Ectodermal cell (in vitro differentiated cells): ENCODE data around the gene IPO4.
"Not testable (repeated sequence)": the region's sequence is repeated elsewhere in the genome, so short reads cannot be mapped to it uniquely, and the experiment has no call there.

ENCODE experiments used
- H3K27ac ChIP-seq: 2 replicates; pipeline ENCODE4 v1.7.0; 2013; ENCODE audit warnings: mild to moderate bottlenecking, low read depth, low read length; ENCODE audit not compliant: insufficient read depth, poor library complexity, severe bottlenecking
- H3K27me3 ChIP-seq: 2 replicates; pipeline ENCODE4 v1.7.0; 2013; ENCODE audit warnings: mild to moderate bottlenecking, low read length; ENCODE audit not compliant: insufficient read depth, control insufficient read depth, poor library complexity, severe bottlenecking
- H3K36me3 ChIP-seq: one replicate; pipeline ENCODE4 v1.7.0; 2013; ENCODE audit warnings: low read length; ENCODE audit not compliant: control insufficient read depth, insufficient read depth
- H3K4me1 ChIP-seq: one replicate; pipeline ENCODE4 v1.7.0; 2013; ENCODE audit warnings: low read length; ENCODE audit not compliant: control insufficient read depth, insufficient read depth
- H3K4me3 ChIP-seq: 2 replicates; pipeline ENCODE4 v1.7.0; 2013; ENCODE audit warnings: low read depth, low read length, control low read depth; ENCODE audit not compliant: insufficient read depth
- H3K9me3 ChIP-seq: 2 replicates; pipeline ENCODE4 v1.7.0; 2013; ENCODE audit warnings: mild to moderate bottlenecking, low read length, moderate library complexity; ENCODE audit not compliant: control insufficient read depth
- WGBS, 2 experiments: methylation state at CpG; one replicate each; pipeline ENCODE4 v1.1.7; 2013; ENCODE audit warnings: missing lambda C conversion rate in 2 of 2; 5-methylcytosine and 5-hydroxymethylcytosine counted together

IPO4 gene

GRCh38 chr14:24204163-24205146 lies 15.8 kb upstream of the IPO4 start:
- Histone ChIP-seq H3K36me3 (peaks cover 31% of the 10 kb centered on the region), H3K4me1 (no peaks in the 10 kb centered on the region), H3K4me3 (no peak overlapping the region), H3K27ac (no peak overlapping the region), H3K9me3 (no peaks in the 10 kb centered on the region), H3K27me3 (no peaks in the 10 kb centered on the region)
- WGBS, 2 experiments, result 95 to 96% methylated on average over 7 of the region's 7 CpGs

GRCh38 chr14:24203249-24203886 lies 14.8 kb upstream of the IPO4 start:
- peaks cover 26% of the 10 kb centered on the region for H3K36me3 ChIP-seq
- 92 to 95% methylated on average over 16 of the region's 16 CpGs for WGBS, 2 experiments
- H3K4me3 ChIP-seq, result not testable (repeated sequence)

GRCh38 chr14:24202538-24202937 lies 13.9 kb upstream of the IPO4 start:
- 72 to 81% methylated on average over 8 of the region's 8 CpGs for WGBS, 2 experiments
- not testable (repeated sequence) for H3K4me3 ChIP-seq, H3K9me3 ChIP-seq, H3K27me3 ChIP-seq, H3K27ac ChIP-seq, H3K4me1 ChIP-seq
- peaks cover 23% of the 10 kb centered on the region for H3K36me3 ChIP-seq

More at GRCh38 chr14:24203249-24203886, 14.8 kb upstream of the IPO4 start:
- H3K4me1 ChIP-seq, H3K27ac ChIP-seq, H3K9me3 ChIP-seq, H3K27me3 ChIP-seq: not testable (repeated sequence)

- Histone ChIP-seq H3K4me3 (no peak overlapping the region), H3K27me3 (no peaks in the 10 kb centered on the region), H3K4me1 (peaks cover 5% of the 10 kb centered on the region), H3K36me3 (peaks cover 11% of the 10 kb centered on the region), H3K9me3 (no peaks in the 10 kb centered on the region), H3K27ac (no peak overlapping the region)
- 87 to 93% methylated on average over 7 of the region's 7 CpGs for WGBS, 2 experiments
Measured at GRCh38 chr14:24198814-24199524, 10.4 kb upstream of the IPO4 start.

GRCh38 chr14:24197056-24197450 lies 8.4 kb upstream of the IPO4 start:
- Histone ChIP-seq H3K27ac (no peak overlapping the region), H3K36me3 (peaks cover 12% of the 10 kb centered on the region), H3K9me3 (no peaks in the 10 kb centered on the region), H3K27me3 (no peaks in the 10 kb centered on the region), H3K4me3 (no peak overlapping the region), H3K4me1 (peaks cover 5% of the 10 kb centered on the region)
- 85 to 86% methylated on average over 1 to 2 of the region's 2 CpGs for WGBS, 2 experiments

- H3K9me3 ChIP-seq, result no peaks in the 10 kb centered on the region
- H3K36me3 ChIP-seq, result peaks cover 9% of the 10 kb centered on the region
- peak overlapping the region; percentile 87 for H3K4me3 ChIP-seq
- peak overlapping the region; percentile 93 for H3K27ac ChIP-seq
- H3K27me3 ChIP-seq, result no peaks in the 10 kb centered on the region
- peaks cover 5% of the 10 kb centered on the region for H3K4me1 ChIP-seq
- 37 to 39% methylated on average over 33 of the region's 33 CpGs for WGBS, 2 experiments
Measured at GRCh38 chr14:24196071-24197055, 7.7 kb upstream of the IPO4 start.

GRCh38 chr14:24195186-24196070 lies 6.8 kb upstream of the IPO4 start, which contains the start of gene TM9SF1:
Gene TM9SF1, minus strand, starts transcription at chr14:24195441. Its CDS starts 422 bp downstream, at chr14:24195019.
- peaks cover 5% of the 10 kb centered on the region for H3K4me1 ChIP-seq
- H3K4me3 ChIP-seq, result peak within 1 kb of the TSS; percentile 87
- H3K27me3 ChIP-seq, result no peaks in the 10 kb centered on the region
- peaks cover 7% of the 10 kb centered on the region for H3K36me3 ChIP-seq
- WGBS, 2 experiments, result 0 to 1% methylated on average over 89 of the region's 89 CpGs
- H3K27ac ChIP-seq, result peak within 1 kb of the TSS; percentile 93
- no peaks in the 10 kb centered on the region for H3K9me3 ChIP-seq

GRCh38 chr14:24194873-24195185 lies 6.2 kb upstream of the IPO4 start:
- Histone ChIP-seq H3K36me3 (peaks cover 7% of the 10 kb centered on the region), H3K27me3 (no peaks in the 10 kb centered on the region), H3K27ac (peak overlapping the region; percentile 93), H3K9me3 (no peaks in the 10 kb centered on the region), H3K4me3 (peak overlapping the region; percentile 87), H3K4me1 (peaks cover 5% of the 10 kb centered on the region)
- 70 to 73% methylated on average over 8 of the region's 8 CpGs for WGBS, 2 experiments
